HEK293T (cell line): Measurements from ENCODE around the gene GATA1.

Experiments
- BHLHE40 ChIP-seq: fragments of 450-650 bp; IDR thresholded peaks from 2 replicates; pipeline ENCODE4 v1.6.1; 2016; ENCODE audit warnings: mild to moderate bottlenecking, moderate library complexity, borderline replicate concordance
- CTBP1 ChIP-seq: fragments of 450-650 bp; IDR thresholded peaks from 2 replicates; pipeline ENCODE4 v1.6.1; 2016; ENCODE audit warnings: borderline replicate concordance
- FOXA1 ChIP-seq: fragments of 450-650 bp; IDR thresholded peaks from 2 replicates; pipeline ENCODE4 v1.6.1; 2016; ENCODE audit warnings: mild to moderate bottlenecking
- FOXM1 ChIP-seq: fragments of 450-650 bp; IDR thresholded peaks from 2 replicates; pipeline ENCODE4 v1.6.1; 2017; ENCODE audit warnings: mild to moderate bottlenecking, borderline replicate concordance
- HDGF ChIP-seq: fragments of 450-650 bp; IDR thresholded peaks from 2 replicates; pipeline ENCODE4 v1.6.1; 2017; ENCODE audit warnings: antibody characterized with exemption, borderline replicate concordance
- NFRKB ChIP-seq: fragments of 450-650 bp; IDR thresholded peaks from 2 replicates; pipeline ENCODE4 v1.6.1; 2016; ENCODE audit warnings: mild to moderate bottlenecking, moderate library complexity
- SP1 ChIP-seq: fragments of 450-650 bp; IDR thresholded peaks from 2 replicates; pipeline ENCODE4 v1.6.1; 2017
- SUZ12 ChIP-seq: fragments of 450-650 bp; IDR thresholded peaks from 2 replicates; pipeline ENCODE4 v1.6.1; 2016; ENCODE audit warnings: mild to moderate bottlenecking
- TARDBP ChIP-seq: fragments of 450-650 bp; IDR thresholded peaks from 2 replicates; pipeline ENCODE4 v1.6.1; 2016
- ZNF384 ChIP-seq: fragments of 450-650 bp; IDR thresholded peaks from 2 replicates; pipeline ENCODE4 v1.6.1; 2016

DNA sequence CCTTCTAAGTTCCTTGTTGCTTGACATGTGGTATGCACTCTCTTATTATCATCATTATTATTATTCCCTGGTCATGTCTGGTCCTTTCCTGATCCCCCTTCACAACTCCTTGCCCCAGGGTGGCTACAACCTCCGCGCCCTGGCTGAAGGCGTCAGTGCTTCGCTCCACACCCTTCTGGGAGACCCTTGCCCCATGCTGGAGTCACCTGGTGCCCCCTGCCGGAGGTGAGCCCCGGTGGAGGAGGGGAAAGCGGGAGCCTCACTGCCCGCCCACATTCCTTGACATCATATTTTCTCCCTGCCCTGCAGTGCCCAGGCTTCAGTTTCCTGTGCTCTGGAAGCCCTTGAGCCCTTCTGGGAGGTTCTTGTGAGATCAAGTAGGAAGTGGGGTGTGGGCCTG lies 28.9 kb downstream of the GATA1 start:
- TF ChIP-seq FOXA1 (no peak), CTBP1 (no peak), TARDBP (no peak), ZNF384 (no peak), SUZ12 (no peak), FOXM1 (no peak), HDGF (no peak), SP1 (no peak), BHLHE40 (no peak), NFRKB (no peak)
